ENCODE measurements around the gene SGF29. TPM values are rescaled to one million over a fixed set of nuclear protein-coding genes. Genes with fewer than 3 reads are reported as not detected.

The SGF29 gene
- total and polyA plus RNA-seq, 12 donors, result 11.1 to 35.1 (median 14.9) TPM

GRCh38 chr16:28538733-28539596, 14.8 kb upstream of the SGF29 start, which contains the start of gene NUPR1:
Gene NUPR1 (minus strand): TSS chr16:28538974. CDS start chr16:28538907, 67 bp downstream.
- WGBS, 2 donors, result 15 to 19% methylated on average over 22 of the region's 22 CpGs
- no peaks in the 10 kb centered on the region for H3K27me3 ChIP-seq
- TF ChIP-seq CTCF (IDR thresholded peaks at IDR 0.05), result no peak
- ATAC-seq (peak; percentile 97 to 99 (median 98)), DNase-seq (peak; percentile 88 to 97)
- intact Hi-C loops (cut with DNase I), result loop anchor here in 4 of 10 donors (5.0 kb wide), 3 partner anchors 42 to 78 kb away; partner anchors contain the start of genes APOBR (in 2 of the 4) and CLN3 (in 2 of the 4)
- H3K4me3 ChIP-seq, result peak within 1 kb of the TSS; percentile 34 to 67 (median 52)
- peaks cover 0 to 5% (median 0%) of the 10 kb centered on the region in 11 donors for H3K9me3 ChIP-seq
- H3K4me1 ChIP-seq, result peaks cover 3 to 55% (median 22%) of the 10 kb centered on the region in 9 donors
- peaks cover 0 to 33% (median 0%) of the 10 kb centered on the region in 9 donors for H3K36me3 ChIP-seq
- peak within 1 kb of the TSS; percentile 86 to 97 (median 90) for H3K27ac ChIP-seq

- H3K9me3 ChIP-seq, result no peaks in the 10 kb centered on the region
- H3K4me3 ChIP-seq, result no peak overlapping the region
- peaks cover 0 to 22% (median 0%) of the 10 kb centered on the region in 9 donors for H3K36me3 ChIP-seq
- H3K27ac ChIP-seq, result peak overlapping the region in 2 of 10 donors; percentile 90 to 97
- no peak for TF ChIP-seq CTCF (IDR thresholded peaks at IDR 0.05)
- 84 to 87% methylated on average over 3 of the region's 3 CpGs for WGBS, 2 donors
- H3K27me3 ChIP-seq, result peaks cover 0 to 4% (median 0%) of the 10 kb centered on the region in 7 donors
- no peak for ATAC-seq
- intact Hi-C loops (cut with DNase I), result no loop called here
- peaks cover 3 to 41% (median 22%) of the 10 kb centered on the region in 9 donors for H3K4me1 ChIP-seq
- no peak for DNase-seq
Observed at GRCh38 chr16:28540346-28540745, 13.4 kb upstream of the SGF29 start.

- intact Hi-C loops (cut with DNase I), result no loop called here
- ATAC-seq (no peak), DNase-seq (no peak)
- H3K36me3 ChIP-seq, result peaks cover 0 to under 1% (median 0%) of the 10 kb centered on the region in 9 donors
- no peak for TF ChIP-seq CTCF (IDR thresholded peaks at IDR 0.05)
- H3K27me3 ChIP-seq, result peaks cover 0 to 4% (median 0%) of the 10 kb centered on the region in 7 donors
- H3K4me3 ChIP-seq, result no peak overlapping the region
- H3K9me3 ChIP-seq, result no peaks in the 10 kb centered on the region
- H3K27ac ChIP-seq, result peak overlapping the region in 1 of 10 donors; percentile 80
- 80 to 82% methylated on average over 7 of the region's 7 CpGs for WGBS, 2 donors
- peaks cover 3 to 24% (median 12%) of the 10 kb centered on the region in 9 donors for H3K4me1 ChIP-seq
Observed at GRCh38 chr16:28542646-28543045, 11.1 kb upstream of the SGF29 start.

- TF ChIP-seq CTCF (IDR thresholded peaks at IDR 0.05), result no peak
- DNase-seq, result no peak
- whole genome bisulfite sequencing, 2 donors, result 73 to 78% methylated on average over 7 of the region's 7 CpGs
- intact Hi-C loops (cut with DNase I), result no loop called here
- Histone ChIP-seq H3K27ac (peak overlapping the region in 1 of 10 donors; percentile 80), H3K36me3 (no peaks in the 10 kb centered on the region), H3K27me3 (peaks cover 0 to 4% (median 0%) of the 10 kb centered on the region in 7 donors), H3K4me1 (peaks cover 3 to 20% (median 9%) of the 10 kb centered on the region in 9 donors), H3K9me3 (no peaks in the 10 kb centered on the region), H3K4me3 (peak overlapping the region in 1 of 10 donors; percentile 13)
- no peak for ATAC-seq
Observed at GRCh38 chr16:28543072-28543471, 10.6 kb upstream of the SGF29 start.

Measured in heart right ventricle (tissue), 16 donors.